K562 (cell line): ENCODE data around the gene NEK2. TPM values are rescaled to one million over a fixed set of nuclear protein-coding genes. Genes with fewer than 3 reads are reported as not detected.

ENCODE experiments used
- ATF1 ChIP-seq, 2 experiments: fragments of 450-650 bp in 1 of 2; IDR thresholded peaks; 2 replicates each; pipeline ENCODE4 v1.6.1; 2016; ENCODE audit warnings: missing compliant biosample characterization in 1 of 2, missing genetic modification characterization in 1 of 2
- MEF2A ChIP-seq: IDR thresholded peaks from 2 replicates; pipeline ENCODE4 v1.6.1; 2011; ENCODE audit warnings: low read depth, mild to moderate bottlenecking, low read length, moderate library complexity; ENCODE audit not compliant: control insufficient read depth
- NR3C1 ChIP-seq: sonication (generic); formaldehyde crosslinking; IDR thresholded peaks from 2 replicates; pipeline ENCODE4 v1.8.1; 2022; ENCODE audit warnings: missing genetic modification reagents
- RAD21 ChIP-seq, 2 experiments: fragments of 250-450 bp in 1 of 2; fragments of 450-650 bp in 1 of 2; sonication (Bioruptor Pico) in 1 of 2; formaldehyde crosslinking in 1 of 2; IDR thresholded peaks in 1 of 2; conservative IDR thresholded peaks in 1 of 2; 2 replicates each; pipeline versions ENCODE4 v1.4.0 to v1.8.0; 2020 to 2022; ENCODE audit warnings: mild to moderate bottlenecking in 2 of 2, moderate library complexity in 1 of 2
- REST ChIP-seq, 2 experiments: fragments of 450-650 bp; formaldehyde crosslinking in 1 of 2; IDR thresholded peaks; 2 replicates each; pipeline versions ENCODE4 v1.4.0 to v1.6.1; 2014 to 2020; ENCODE audit warnings: mild to moderate bottlenecking in 2 of 2, borderline replicate concordance in 1 of 2, low read depth in 1 of 2
- TCF15 ChIP-seq: fragments of 250-450 bp; sonication (Bioruptor Pico); IDR thresholded peaks from 2 replicates; pipeline ENCODE4 v1.8.0; 2022; ENCODE audit warnings: moderate library complexity, mild to moderate bottlenecking, inconsistent platforms
- TRIM28 ChIP-seq: fragments of 450-650 bp; IDR thresholded peaks from 2 replicates; pipeline ENCODE4 v1.6.1; 2017
- ZKSCAN1 ChIP-seq: fragments of 150-350 bp; IDR thresholded peaks from 2 replicates; pipeline ENCODE4 v1.6.1; 2016; ENCODE audit warnings: low read depth, low read length
- ZNF740 ChIP-seq, 3 experiments: fragments of 200-800 bp in 1 of 3; sonication (Bioruptor generic) in 1 of 3; sonication (generic) in 1 of 3; formaldehyde crosslinking in 1 of 3; IDR thresholded peaks; 2 replicates each; pipeline versions ENCODE4 v1.6.1 to v1.8.0; 2016 to 2022; ENCODE audit warnings: mild to moderate bottlenecking in 2 of 3, missing compliant biosample characterization in 2 of 3, missing genetic modification characterization in 2 of 3, missing genetic modification reagents in 1 of 3
- polyA plus RNA-seq, 8 experiments: library from polyadenylated mRNA; depleted of rRNA in 4 of 8; stranded (reverse) in 5 of 8; unstranded in 3 of 8; fragments of >200 nt; fragmentation: Nextera tagmentation in 2 of 8; fragmentation: Illumina TruSeq in 1 of 8; extraction: Ambion mirVana in 2 of 8; extraction: Trizol in 1 of 8; gene quantifications; 2 replicates each; pipeline versions ENCODE4 v1.2.1 to v1.2.3, GENCODE V29; 2011 to 2014; ENCODE audit warnings: inconsistent platforms in 1 of 8, missing spikeins in 1 of 8
- total RNA-seq, 7 experiments: library from RNA; depleted of rRNA in 6 of 7; stranded (reverse); fragments of >200 nt in 6 of 7; fragmentation: Illumina TruSeq in 2 of 7; extraction: Trizol in 2 of 7; gene quantifications; 2 replicates each; pipeline versions ENCODE4 v1.2.1 to v1.2.3, GENCODE V29; 2011 to 2021; ENCODE audit warnings: low replicate concordance in 1 of 7
- TF ChIP-seq, protein P1 (sequence below): sonication (generic); formaldehyde crosslinking; IDR thresholded peaks from 2 replicates; pipeline ENCODE4 v1.8.1; 2023; ENCODE audit warnings: mild to moderate bottlenecking, missing genetic modification reagents

Gene NEK2
- total and polyA plus RNA-seq, 9 of the 15 experiments (the other 6 are each of a cell fraction or from before 2014, with no cell fraction given) = 30.0 to 74.7 (median 66.4) TPM

GRCh38 chr1:211654838-211655787 lies 20.3 kb downstream of the NEK2 start (continued):
- TF ChIP-seq, protein P1, sequence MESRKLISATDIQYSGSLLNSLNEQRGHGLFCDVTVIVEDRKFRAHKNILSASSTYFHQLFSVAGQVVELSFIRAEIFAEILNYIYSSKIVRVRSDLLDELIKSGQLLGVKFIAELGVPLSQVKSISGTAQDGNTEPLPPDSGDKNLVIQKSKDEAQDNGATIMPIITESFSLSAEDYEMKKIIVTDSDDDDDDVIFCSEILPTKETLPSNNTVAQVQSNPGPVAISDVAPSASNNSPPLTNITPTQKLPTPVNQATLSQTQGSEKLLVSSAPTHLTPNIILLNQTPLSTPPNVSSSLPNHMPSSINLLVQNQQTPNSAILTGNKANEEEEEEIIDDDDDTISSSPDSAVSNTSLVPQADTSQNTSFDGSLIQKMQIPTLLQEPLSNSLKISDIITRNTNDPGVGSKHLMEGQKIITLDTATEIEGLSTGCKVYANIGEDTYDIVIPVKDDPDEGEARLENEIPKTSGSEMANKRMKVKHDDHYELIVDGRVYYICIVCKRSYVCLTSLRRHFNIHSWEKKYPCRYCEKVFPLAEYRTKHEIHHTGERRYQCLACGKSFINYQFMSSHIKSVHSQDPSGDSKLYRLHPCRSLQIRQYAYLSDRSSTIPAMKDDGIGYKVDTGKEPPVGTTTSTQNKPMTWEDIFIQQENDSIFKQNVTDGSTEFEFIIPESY = 0 out of 2 replicates have a peak, but pooled peaks have one; percentile 24
- peak; percentile 95 for TF ChIP-seq REST (IDR thresholded peaks at IDR 0.05; ENCODE audit: borderline replicate concordance)
- no peak for TF ChIP-seq REST (CRISPR knock-in tag; IDR thresholded peaks at IDR 0.05; ENCODE audit: low read depth)
- TF ChIP-seq RAD21 (CRISPR knock-in tag; conservative IDR thresholded peaks at IDR 0.05 in 1 of 2, IDR thresholded peaks at IDR 0.05 in 1 of 2) = peak; percentile 100
- no peak for TF ChIP-seq NR3C1 (CRISPR knock-in tag)
- TF ChIP-seq MEF2A = 0 out of 2 replicates have a peak, but pooled peaks have one; percentile 6
- TF ChIP-seq ZNF740 (CRISPR knock-in tag; IDR thresholded peaks at IDR 0.05) = 0 out of 2 replicates have a peak, but pooled peaks have one; percentile 3
- peak in 1 of 2 experiments; percentile 50; a peak in 1 of 4 replicates for TF ChIP-seq ZNF740 (tag; IDR thresholded peaks at IDR 0.05)
- TF ChIP-seq TCF15 (CRISPR knock-in tag) = no peak
- no peak for TF ChIP-seq ATF1 (CRISPR knock-in tag; IDR thresholded peaks at IDR 0.05)
- peak; percentile 32; the same call in 1 of the 2 replicates for TF ChIP-seq ATF1 (tag; IDR thresholded peaks at IDR 0.05)
- TF ChIP-seq TRIM28 = 0 out of 2 replicates have a peak, but pooled peaks have one; percentile 29
- TF ChIP-seq ZKSCAN1 = peak; percentile 39; the same call in 1 of the 2 replicates
